ENCODE data around the gene RDH5. TPM values are rescaled to one million over a fixed set of nuclear protein-coding genes. Genes with fewer than 3 reads are reported as not detected.

RDH5 gene
- polyA plus RNA-seq, 1 donor from 2014 or later, result 2.2 TPM

GRCh38 chr12:55715169-55715764 lies 4.9 kb upstream of the RDH5 start:
- Mint-ChIP-seq H3K4me1 (peaks cover 15 to 30% (median 17%) of the 10 kb centered on the region in 3 donors), H3K4me3 (peak overlapping the region; percentile 88 to 97 (median 94)), H3K9me3 (no peaks in the 10 kb centered on the region), H3K27me3 (no peaks in the 10 kb centered on the region), H3K27ac (peak overlapping the region; percentile 92 to 99 (median 98)), H3K36me3 (no peaks in the 10 kb centered on the region)

GRCh38 chr12:55715833-55716581 lies 4.2 kb upstream of the RDH5 start, which contains the start of gene BLOC1S1:
TSS of gene BLOC1S1 (plus strand) at chr12:55716046. CDS start at chr12:55716052, 6 bp downstream.
- Mint-ChIP-seq H3K27me3 (no peaks in the 10 kb centered on the region), H3K36me3 (no peaks in the 10 kb centered on the region), H3K9me3 (no peaks in the 10 kb centered on the region), H3K27ac (peak within 1 kb of the TSS; percentile 92 to 99 (median 98)), H3K4me3 (peak within 1 kb of the TSS; percentile 88 to 97 (median 94)), H3K4me1 (peaks cover 15 to 30% (median 17%) of the 10 kb centered on the region in 3 donors)

- Mint-ChIP-seq H3K27ac (peak overlapping the region; percentile 92 to 99 (median 98)), H3K4me3 (peak overlapping the region; percentile 88 to 97 (median 94)), H3K36me3 (no peaks in the 10 kb centered on the region), H3K27me3 (no peaks in the 10 kb centered on the region), H3K4me1 (peaks cover 15 to 30% (median 17%) of the 10 kb centered on the region in 3 donors), H3K9me3 (no peaks in the 10 kb centered on the region)
Observed at GRCh38 chr12:55716582-55716957, 3.6 kb upstream of the RDH5 start.

- Mint-ChIP-seq H3K27me3 (no peaks in the 10 kb centered on the region), H3K4me3 (peak overlapping the region; percentile 88 to 97 (median 94)), H3K36me3 (no peaks in the 10 kb centered on the region), H3K9me3 (no peaks in the 10 kb centered on the region), H3K27ac (peak overlapping the region; percentile 76 to 99 (median 92)), H3K4me1 (peaks cover 15 to 30% (median 19%) of the 10 kb centered on the region in 3 donors)
Observed at GRCh38 chr12:55717011-55718007, 2.9 kb upstream of the RDH5 start.

- H3K27me3 Mint-ChIP-seq, result no peaks in the 10 kb centered on the region
- no peaks in the 10 kb centered on the region for H3K36me3 Mint-ChIP-seq
- no peaks in the 10 kb centered on the region for H3K9me3 Mint-ChIP-seq
- H3K4me1 Mint-ChIP-seq, result peaks cover 15 to 30% (median 18%) of the 10 kb centered on the region in 3 donors
- H3K27ac Mint-ChIP-seq, result peak overlapping the region in 1 of 3 donors; percentile 76
- H3K4me3 Mint-ChIP-seq, result peak overlapping the region in 3 of 4 donors; percentile 22 to 88 (median 30)
Observed at GRCh38 chr12:55718015-55718414, 2.2 kb upstream of the RDH5 start.

- H3K4me1 Mint-ChIP-seq, result peaks cover 21 to 33% (median 21%) of the 10 kb centered on the region in 3 donors
- no peaks in the 10 kb centered on the region for H3K36me3 Mint-ChIP-seq
- H3K4me3 Mint-ChIP-seq, result peak overlapping the region in 1 of 4 donors; percentile 47
- peak overlapping the region in 1 of 3 donors; percentile 42 for H3K27ac Mint-ChIP-seq
- no peaks in the 10 kb centered on the region for H3K9me3 Mint-ChIP-seq
- H3K27me3 Mint-ChIP-seq, result no peaks in the 10 kb centered on the region
Observed at GRCh38 chr12:55718624-55719275, 1.4 kb upstream of the RDH5 start.

GRCh38 chr12:55719371-55719770 lies 822 bp upstream of the RDH5 start:
- peaks cover 21 to 33% (median 22%) of the 10 kb centered on the region in 3 donors for H3K4me1 Mint-ChIP-seq

GRCh38 chr12:55720894-55721444 lies 776 bp downstream of the RDH5 start:
- no peaks in the 10 kb centered on the region for H3K36me3 Mint-ChIP-seq
- H3K27ac Mint-ChIP-seq, result peak overlapping the region in 1 of 3 donors; percentile 56
- no peaks in the 10 kb centered on the region for H3K9me3 Mint-ChIP-seq
- peaks cover 21 to 33% (median 21%) of the 10 kb centered on the region in 3 donors for H3K4me1 Mint-ChIP-seq
- H3K4me3 Mint-ChIP-seq, result no peak overlapping the region
- no peaks in the 10 kb centered on the region for H3K27me3 Mint-ChIP-seq

More at GRCh38 chr12:55719371-55719770, 822 bp upstream of the RDH5 start:
- Mint-ChIP-seq H3K4me3 (peak overlapping the region in 1 of 4 donors; percentile 35), H3K27ac (peak overlapping the region in 1 of 3 donors; percentile 42), H3K27me3 (no peaks in the 10 kb centered on the region), H3K9me3 (no peaks in the 10 kb centered on the region), H3K36me3 (no peaks in the 10 kb centered on the region)

GRCh38 chr12:55721601-55722213 lies 1.5 kb downstream of the RDH5 start:
- peaks cover 19 to 38% (median 23%) of the 10 kb centered on the region in 3 donors for H3K4me1 Mint-ChIP-seq
- H3K36me3 Mint-ChIP-seq, result no peaks in the 10 kb centered on the region
- no peaks in the 10 kb centered on the region for H3K27me3 Mint-ChIP-seq
- H3K27ac Mint-ChIP-seq, result peak overlapping the region in 1 of 3 donors; percentile 10
- no peaks in the 10 kb centered on the region for H3K9me3 Mint-ChIP-seq
- H3K4me3 Mint-ChIP-seq, result peak overlapping the region in 2 of 4 donors; percentile 47 to 52

- Mint-ChIP-seq H3K4me3 (peak overlapping the region in 1 of 4 donors; percentile 75), H3K27me3 (no peaks in the 10 kb centered on the region), H3K9me3 (no peaks in the 10 kb centered on the region), H3K27ac (peak overlapping the region in 1 of 3 donors; percentile 59), H3K36me3 (no peaks in the 10 kb centered on the region), H3K4me1 (peaks cover 23 to 35% (median 27%) of the 10 kb centered on the region in 3 donors)
Observed at GRCh38 chr12:55722948-55723347, 2.8 kb downstream of the RDH5 start.

- Mint-ChIP-seq H3K27ac (peak overlapping the region in 2 of 3 donors; percentile 37 to 59), H3K4me1 (peaks cover 23 to 29% (median 23%) of the 10 kb centered on the region in 3 donors), H3K27me3 (no peaks in the 10 kb centered on the region), H3K4me3 (peak overlapping the region in 1 of 4 donors; percentile 75), H3K9me3 (no peaks in the 10 kb centered on the region), H3K36me3 (no peaks in the 10 kb centered on the region)
Observed at GRCh38 chr12:55723516-55724225, 3.5 kb downstream of the RDH5 start.

- H3K4me3 Mint-ChIP-seq, result peak overlapping the region in 3 of 4 donors; percentile 6 to 69 (median 43)
- H3K27me3 Mint-ChIP-seq, result no peaks in the 10 kb centered on the region
- H3K27ac Mint-ChIP-seq, result peak overlapping the region in 2 of 3 donors; percentile 37 to 60
- H3K9me3 Mint-ChIP-seq, result no peaks in the 10 kb centered on the region
- H3K36me3 Mint-ChIP-seq, result no peaks in the 10 kb centered on the region
- peaks cover 22 to 26% (median 23%) of the 10 kb centered on the region in 3 donors for H3K4me1 Mint-ChIP-seq
Observed at GRCh38 chr12:55724226-55724939, 4.2 kb downstream of the RDH5 start.
